Activated naive CD8-positive, alpha-beta T cell treated with anti-CD3 and anti-CD28 coated beads for 36 hours (primary cell): Measurements from ENCODE around the gene MRFAP1. TPM values are rescaled to one million over a fixed set of nuclear protein-coding genes. Genes with fewer than 3 reads are reported as not detected.

Experiments used
- DNase-seq: peaks from one replicate; pipeline ENCODE4 v3.0.0; 2021
- H3K27ac Mint-ChIP-seq: one replicate; pipeline ENCODE4 v1.8.0; 2022; ENCODE audit warnings: mild to moderate bottlenecking, moderate library complexity, mixed read lengths
- H3K27me3 Mint-ChIP-seq: one replicate; pipeline ENCODE4 v1.8.0; 2022; ENCODE audit warnings: mild to moderate bottlenecking, mixed read lengths
- H3K36me3 Mint-ChIP-seq: one replicate; pipeline ENCODE4 v1.8.0; 2021; ENCODE audit warnings: mild to moderate bottlenecking, mixed read lengths
- H3K4me1 Mint-ChIP-seq: one replicate; pipeline ENCODE4 v1.8.0; 2021; ENCODE audit warnings: mixed read lengths
- H3K4me3 Mint-ChIP-seq: one replicate; pipeline ENCODE4 v1.8.0; 2022; ENCODE audit warnings: mild to moderate bottlenecking, moderate library complexity, mixed read lengths
- H3K9me3 Mint-ChIP-seq: one replicate; pipeline ENCODE4 v1.8.0; 2022; ENCODE audit warnings: mixed read lengths
- total RNA-seq, 2 experiments: library from RNA; stranded (reverse); gene quantifications; one replicate each; pipeline ENCODE4 v1.2.3, GENCODE V29; 2021

The MRFAP1 gene
- total RNA-seq: 100 to 1,000 TPM; 107 to 109 TPM

- H3K27ac Mint-ChIP-seq: peak within 1 kb of the TSS; percentile 98
- H3K4me1 Mint-ChIP-seq: peaks cover 20% of the 10 kb centered on the region
- peaks cover 32% of the 10 kb centered on the region for H3K36me3 Mint-ChIP-seq
- peak within 1 kb of the TSS; percentile 95 for H3K4me3 Mint-ChIP-seq
- no peaks in the 10 kb centered on the region for H3K27me3 Mint-ChIP-seq
- peak; percentile 94 for DNase-seq
- no peaks in the 10 kb centered on the region for H3K9me3 Mint-ChIP-seq
Observed at GRCh38 chr4:6640292-6641163, at the start of gene MRFAP1. MRFAP1 (plus strand) TSS chr4:6640685; CDS start chr4:6640863, 178 bp downstream.

DNA sequence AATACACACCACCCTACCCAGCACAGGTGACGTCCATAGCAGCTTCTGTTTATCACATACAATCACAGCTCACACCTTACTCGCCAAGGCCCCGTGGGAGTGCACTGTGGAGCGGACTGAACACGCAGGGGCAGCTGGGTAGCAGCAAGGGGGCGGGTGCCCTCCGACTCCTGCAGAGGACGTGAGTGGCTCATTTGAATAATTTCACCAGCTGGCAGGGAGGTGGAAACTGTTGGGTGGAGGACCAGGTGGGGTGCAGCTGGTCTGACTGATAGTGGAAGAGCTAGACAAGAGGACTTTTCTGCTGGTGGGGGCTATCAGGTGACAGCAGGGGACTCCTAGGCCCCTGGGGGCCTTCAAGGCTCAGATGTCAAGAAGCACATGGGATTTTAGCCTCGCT, 49.2 kb upstream of the MRFAP1 start:
- no peak overlapping the region for H3K27ac Mint-ChIP-seq
- H3K9me3 Mint-ChIP-seq: no peaks in the 10 kb centered on the region
- DNase-seq: no peak
- no peaks in the 10 kb centered on the region for H3K4me1 Mint-ChIP-seq
- no peaks in the 10 kb centered on the region for H3K27me3 Mint-ChIP-seq
- H3K36me3 Mint-ChIP-seq: peaks cover 6% of the 10 kb centered on the region
- H3K4me3 Mint-ChIP-seq: no peak overlapping the region

- Mint-ChIP-seq H3K9me3 (no peaks in the 10 kb centered on the region), H3K4me1 (no peaks in the 10 kb centered on the region), H3K4me3 (no peak overlapping the region), H3K36me3 (peaks cover 6% of the 10 kb centered on the region), H3K27me3 (no peaks in the 10 kb centered on the region), H3K27ac (no peak overlapping the region)
- DNase-seq: no peak
Observed at GRCh38 chr4:6591781-6592180, 48.7 kb upstream of the MRFAP1 start.

- no peak overlapping the region for H3K4me3 Mint-ChIP-seq
- no peak for DNase-seq
- H3K4me1 Mint-ChIP-seq: no peaks in the 10 kb centered on the region
- no peaks in the 10 kb centered on the region for H3K9me3 Mint-ChIP-seq
- H3K27me3 Mint-ChIP-seq: no peaks in the 10 kb centered on the region
- H3K36me3 Mint-ChIP-seq: peaks cover 6% of the 10 kb centered on the region
- H3K27ac Mint-ChIP-seq: no peak overlapping the region
Observed at GRCh38 chr4:6592804-6593563, 47.5 kb upstream of the MRFAP1 start.

- Mint-ChIP-seq H3K27ac (no peak overlapping the region), H3K36me3 (peaks cover 6% of the 10 kb centered on the region), H3K4me3 (no peak overlapping the region), H3K27me3 (no peaks in the 10 kb centered on the region), H3K9me3 (no peaks in the 10 kb centered on the region), H3K4me1 (no peaks in the 10 kb centered on the region)
- no peak for DNase-seq
Observed at GRCh38 chr4:6594341-6594740, 46.1 kb upstream of the MRFAP1 start.

DNA sequence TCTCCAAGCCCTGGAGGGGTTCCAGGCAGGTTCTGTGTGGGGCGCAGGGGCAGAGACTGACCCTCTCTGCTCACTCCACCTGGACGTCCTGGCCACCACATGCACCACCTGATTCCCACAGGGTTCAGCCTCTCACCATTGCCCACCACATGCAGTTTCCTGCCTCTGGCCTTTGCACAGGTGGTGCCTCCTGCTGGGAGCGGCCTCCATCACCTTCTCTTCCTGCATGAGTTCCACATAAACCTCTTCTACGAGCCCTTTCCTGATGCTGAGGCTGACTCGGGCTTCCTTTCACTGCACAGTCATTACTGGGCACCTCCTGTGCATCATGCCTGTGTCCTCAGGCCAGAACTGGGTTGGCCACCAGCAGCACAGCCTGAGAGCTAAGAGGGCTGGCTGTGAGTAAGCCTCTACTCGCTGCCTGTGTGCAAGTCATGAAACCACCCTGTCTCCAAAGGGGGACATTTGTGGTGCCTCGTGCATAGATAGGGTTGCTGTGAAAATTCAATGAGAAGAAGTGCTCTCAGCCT, 45.6 kb upstream of the MRFAP1 start:
- Mint-ChIP-seq H3K27ac (no peak overlapping the region), H3K36me3 (peaks cover 6% of the 10 kb centered on the region), H3K4me3 (no peak overlapping the region), H3K4me1 (no peaks in the 10 kb centered on the region), H3K27me3 (no peaks in the 10 kb centered on the region), H3K9me3 (no peaks in the 10 kb centered on the region)
- DNase-seq: no peak

DNA sequence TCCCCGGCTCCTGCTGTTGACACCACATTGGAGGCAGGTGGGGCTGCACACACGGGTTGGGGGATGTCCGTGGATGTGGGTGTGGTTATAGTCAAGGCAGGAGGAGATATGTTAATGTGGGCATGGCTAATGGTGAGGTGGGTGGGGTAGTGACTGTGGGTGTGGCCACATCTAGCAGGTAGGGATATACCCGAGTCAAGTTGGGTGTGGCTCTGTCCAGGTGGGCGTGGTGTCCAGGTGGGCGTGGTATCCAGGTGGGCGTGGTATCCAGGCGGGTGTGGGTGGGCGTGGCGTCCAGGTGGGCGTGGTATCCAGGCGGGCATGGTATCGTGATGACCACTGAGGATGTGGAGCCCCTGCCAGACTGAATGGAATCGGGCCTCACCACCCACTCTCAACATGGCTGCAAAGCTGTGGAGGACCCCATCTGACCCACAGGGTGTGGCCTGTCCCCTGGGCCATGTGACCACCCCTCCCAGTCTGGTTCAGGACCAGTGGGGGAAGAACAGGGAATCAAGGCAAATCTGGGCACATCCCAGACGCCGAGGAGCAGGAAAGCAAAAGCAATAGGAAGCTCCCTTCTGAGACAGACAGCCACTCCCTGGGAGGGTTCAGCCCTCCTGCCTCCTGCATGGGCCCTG, 44.5 kb upstream of the MRFAP1 start:
- H3K27ac Mint-ChIP-seq: no peak overlapping the region
- H3K4me1 Mint-ChIP-seq: no peaks in the 10 kb centered on the region
- H3K36me3 Mint-ChIP-seq: peaks cover 6% of the 10 kb centered on the region
- no peaks in the 10 kb centered on the region for H3K9me3 Mint-ChIP-seq
- H3K27me3 Mint-ChIP-seq: no peaks in the 10 kb centered on the region
- no peak for DNase-seq
- no peak overlapping the region for H3K4me3 Mint-ChIP-seq

GRCh38 chr4:6596948-6597347, 43.5 kb upstream of the MRFAP1 start:
- no peak overlapping the region for H3K27ac Mint-ChIP-seq
- no peaks in the 10 kb centered on the region for H3K4me1 Mint-ChIP-seq
- DNase-seq: no peak
- H3K9me3 Mint-ChIP-seq: no peaks in the 10 kb centered on the region
- H3K4me3 Mint-ChIP-seq: no peak overlapping the region
- peaks cover 2% of the 10 kb centered on the region for H3K36me3 Mint-ChIP-seq
- H3K27me3 Mint-ChIP-seq: no peaks in the 10 kb centered on the region

- DNase-seq: no peak
- Mint-ChIP-seq H3K36me3 (peaks cover 13% of the 10 kb centered on the region), H3K9me3 (no peaks in the 10 kb centered on the region), H3K27me3 (no peaks in the 10 kb centered on the region), H3K4me1 (no peaks in the 10 kb centered on the region), H3K4me3 (no peak overlapping the region), H3K27ac (no peak overlapping the region)
Observed at GRCh38 chr4:6598127-6598526, 42.4 kb upstream of the MRFAP1 start.

GRCh38 chr4:6598641-6599040, 41.8 kb upstream of the MRFAP1 start:
- H3K36me3 Mint-ChIP-seq: peaks cover 18% of the 10 kb centered on the region
- H3K4me3 Mint-ChIP-seq: no peak overlapping the region
- H3K27me3 Mint-ChIP-seq: no peaks in the 10 kb centered on the region
- H3K4me1 Mint-ChIP-seq: no peaks in the 10 kb centered on the region
- H3K9me3 Mint-ChIP-seq: no peaks in the 10 kb centered on the region
- DNase-seq: no peak
- H3K27ac Mint-ChIP-seq: no peak overlapping the region

GRCh38 chr4:6601661-6602250, 38.7 kb upstream of the MRFAP1 start:
- H3K4me3 Mint-ChIP-seq: no peak overlapping the region
- H3K27me3 Mint-ChIP-seq: no peaks in the 10 kb centered on the region
- no peak for DNase-seq
- H3K36me3 Mint-ChIP-seq: peaks cover 44% of the 10 kb centered on the region
- H3K9me3 Mint-ChIP-seq: peaks cover 12% of the 10 kb centered on the region
- no peaks in the 10 kb centered on the region for H3K4me1 Mint-ChIP-seq
- H3K27ac Mint-ChIP-seq: no peak overlapping the region

DNA sequence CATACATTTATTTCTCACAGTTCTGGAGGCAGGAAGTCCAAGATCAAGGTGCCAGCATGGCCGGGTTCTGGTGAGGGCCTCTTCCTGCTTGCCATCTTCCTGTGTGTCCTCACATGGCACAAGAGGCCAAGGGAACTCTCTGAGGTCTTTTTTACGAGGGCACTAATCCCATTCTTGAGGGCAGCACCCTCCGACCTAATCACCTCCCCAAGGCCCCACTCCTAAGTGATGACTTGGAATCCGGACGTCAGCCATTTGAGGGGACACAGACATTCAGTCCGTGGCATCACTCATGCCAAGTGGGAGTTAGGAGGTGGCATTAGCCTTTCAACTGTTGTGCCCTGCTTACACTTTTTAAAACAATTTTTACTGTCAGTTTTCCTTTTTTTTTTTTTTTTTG, 38.2 kb upstream of the MRFAP1 start:
- Mint-ChIP-seq H3K9me3 (peaks cover 12% of the 10 kb centered on the region), H3K27me3 (no peaks in the 10 kb centered on the region), H3K36me3 (peaks cover 44% of the 10 kb centered on the region), H3K4me1 (no peaks in the 10 kb centered on the region), H3K27ac (no peak overlapping the region), H3K4me3 (no peak overlapping the region)
- no peak for DNase-seq

GRCh38 chr4:6603128-6603527, 37.4 kb upstream of the MRFAP1 start:
- Mint-ChIP-seq H3K36me3 (peaks cover 44% of the 10 kb centered on the region), H3K27ac (no peak overlapping the region), H3K4me1 (peaks cover 6% of the 10 kb centered on the region), H3K27me3 (no peaks in the 10 kb centered on the region), H3K4me3 (no peak overlapping the region), H3K9me3 (peaks cover 12% of the 10 kb centered on the region)
- DNase-seq: no peak

DNA sequence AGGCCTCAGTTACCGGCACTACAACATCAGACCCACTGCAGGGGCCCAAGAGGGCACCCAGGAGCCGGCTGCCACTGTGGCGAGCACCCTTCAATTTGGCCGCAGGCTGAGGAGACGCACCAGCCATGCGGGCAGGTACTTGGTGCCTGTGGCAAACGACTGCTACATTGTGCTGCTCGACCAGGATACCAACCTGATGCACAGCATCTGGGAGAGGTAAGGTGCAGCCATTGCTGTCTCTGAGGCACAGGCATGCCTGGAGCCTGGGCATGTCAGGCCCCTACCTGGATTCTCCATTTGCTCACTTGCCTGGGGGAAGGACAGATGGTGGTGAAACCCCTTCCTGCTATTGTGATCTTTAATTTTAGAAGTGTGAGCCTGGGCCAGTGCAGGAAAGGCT, 35.4 kb upstream of the MRFAP1 start:
- DNase-seq: no peak
- Mint-ChIP-seq H3K36me3 (peaks cover 44% of the 10 kb centered on the region), H3K4me3 (no peak overlapping the region)

DNA sequence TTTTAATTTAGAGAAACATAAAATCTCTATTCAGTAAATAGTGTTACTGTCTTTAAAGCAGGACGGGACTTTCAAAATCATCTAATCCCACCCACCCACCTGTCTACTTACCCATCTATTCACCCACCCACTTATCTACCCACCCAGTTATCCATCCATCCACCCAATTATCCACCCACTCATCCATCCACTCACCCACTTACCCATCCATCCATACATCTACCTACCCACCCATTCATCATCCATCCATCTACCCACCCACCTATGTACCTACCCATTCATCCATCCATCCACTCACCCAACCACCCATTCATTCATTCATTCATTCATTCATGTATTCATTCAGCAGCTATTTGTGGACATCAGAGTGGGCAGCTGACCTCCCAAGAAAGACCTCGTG, 34.9 kb upstream of the MRFAP1 start:
- H3K9me3 Mint-ChIP-seq: peaks cover 12% of the 10 kb centered on the region
- DNase-seq: no peak
- peaks cover 44% of the 10 kb centered on the region for H3K36me3 Mint-ChIP-seq
- H3K27ac Mint-ChIP-seq: no peak overlapping the region
- peaks cover 7% of the 10 kb centered on the region for H3K4me1 Mint-ChIP-seq
- no peak overlapping the region for H3K4me3 Mint-ChIP-seq
- H3K27me3 Mint-ChIP-seq: no peaks in the 10 kb centered on the region

More for the DNA sequence above, 35.4 kb upstream of the MRFAP1 start:
- H3K4me1 Mint-ChIP-seq: peaks cover 7% of the 10 kb centered on the region
- no peaks in the 10 kb centered on the region for H3K27me3 Mint-ChIP-seq
- H3K9me3 Mint-ChIP-seq: peaks cover 12% of the 10 kb centered on the region
- no peak overlapping the region for H3K27ac Mint-ChIP-seq
